ENCODE measurements around the gene SHISAL1.

SHISAL1 gene

DNA sequence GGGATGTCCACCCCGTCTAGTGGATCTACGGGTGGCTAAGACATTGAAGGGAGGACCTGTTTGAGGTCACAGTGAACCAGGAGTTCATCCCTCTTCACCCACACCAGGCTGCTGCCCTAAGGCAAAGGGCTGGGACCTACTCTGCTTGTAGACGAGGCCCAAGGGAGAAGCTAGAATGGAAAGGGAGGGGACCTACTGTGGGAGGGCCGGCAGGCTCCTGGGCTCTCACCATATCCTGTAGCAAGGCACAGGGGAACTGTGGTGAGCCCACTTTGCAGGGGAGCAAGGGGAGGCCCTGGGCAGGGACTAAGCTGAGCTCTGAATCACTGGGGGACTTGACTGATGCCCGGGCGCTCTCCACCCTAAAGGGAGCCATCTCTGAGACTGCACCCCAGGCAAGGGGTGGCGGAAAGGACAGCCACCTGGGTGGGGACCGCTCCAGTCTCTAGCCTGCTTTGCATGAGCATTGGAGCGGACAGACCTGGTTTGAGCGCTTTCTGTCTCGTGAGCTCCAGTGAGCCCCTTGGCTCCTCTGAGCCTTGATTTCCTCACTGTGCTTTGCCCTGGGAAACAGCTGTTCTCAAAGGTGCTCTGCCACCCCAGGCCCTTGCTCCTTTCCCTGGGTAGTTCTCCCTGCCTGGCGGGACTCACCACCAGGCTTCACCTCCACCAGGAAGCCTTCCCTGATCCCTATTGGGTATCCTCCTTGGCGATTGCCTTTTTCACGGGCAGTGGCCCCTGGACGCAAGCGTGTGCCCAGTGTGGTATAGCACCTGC, 107.8 kb downstream of the SHISAL1 start:
- Histone ChIP-seq H3K27ac (no peak overlapping the region), H2AFZ (ENCODE audit: low read depth) (no peak overlapping the region), H3K4me3 (IDR thresholded peaks at IDR 0.05; ENCODE audit: insufficient read depth, low read depth, low read length) (no peak overlapping the region), H3K27me3 (ENCODE audit: insufficient read depth, low read depth) (peaks cover 8% of the 10 kb centered on the region; the same call in 1 of the 2 replicates), H3K79me2 (ENCODE audit: insufficient read depth, low read depth) (no peaks in the 10 kb centered on the region), H4K20me1 (ENCODE audit: insufficient read depth) (no peaks in the 10 kb centered on the region), H3K9ac (no peak overlapping the region), H3K36me3 (ENCODE audit: insufficient read depth) (no peaks in the 10 kb centered on the region), H3K4me1 (ENCODE audit: low read depth, poor library complexity, severe bottlenecking) (no peaks in the 10 kb centered on the region), H3K4me2 (no peak overlapping the region)
- no peak for TF ChIP-seq CTCF (conservative IDR thresholded peaks at IDR 0.05; ENCODE audit: low read depth, low read length)

DNA sequence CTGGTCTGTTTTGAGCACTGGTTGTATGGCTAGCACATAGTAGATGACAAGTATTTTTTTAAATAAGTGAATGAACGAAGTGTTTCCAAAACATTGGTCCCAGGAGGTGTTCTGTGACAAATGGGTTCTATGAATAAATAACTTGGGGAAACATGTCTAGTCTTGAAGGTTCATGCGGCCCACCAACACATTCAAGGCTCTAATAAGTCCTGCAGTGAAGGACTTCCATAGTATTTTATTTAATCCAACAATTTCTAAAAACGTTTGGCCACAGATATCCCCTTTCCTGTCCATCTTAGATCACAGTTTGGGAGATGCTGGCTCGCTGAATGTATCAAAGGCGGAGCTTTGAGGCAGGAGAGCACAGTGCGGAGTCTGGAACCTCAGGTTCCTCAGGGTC, 109.5 kb downstream of the SHISAL1 start:
- no peak overlapping the region for H3K4me3 ChIP-seq (IDR thresholded peaks at IDR 0.05; ENCODE audit: insufficient read depth, low read depth, low read length)
- no peaks in the 10 kb centered on the region for H4K20me1 ChIP-seq (ENCODE audit: insufficient read depth)
- no peaks in the 10 kb centered on the region for H3K79me2 ChIP-seq (ENCODE audit: insufficient read depth, low read depth)
- H3K4me2 ChIP-seq: no peak overlapping the region
- H3K4me1 ChIP-seq (ENCODE audit: low read depth, poor library complexity, severe bottlenecking): no peaks in the 10 kb centered on the region
- H3K27ac ChIP-seq: no peak overlapping the region
- peaks cover 8% of the 10 kb centered on the region; the same call in 1 of the 2 replicates for H3K27me3 ChIP-seq (ENCODE audit: insufficient read depth, low read depth)
- no peak for TF ChIP-seq CTCF (conservative IDR thresholded peaks at IDR 0.05; ENCODE audit: low read depth, low read length)
- no peak overlapping the region for H3K9ac ChIP-seq
- H3K36me3 ChIP-seq (ENCODE audit: insufficient read depth): no peaks in the 10 kb centered on the region
- no peak overlapping the region for H2AFZ ChIP-seq (ENCODE audit: low read depth)

DNA sequence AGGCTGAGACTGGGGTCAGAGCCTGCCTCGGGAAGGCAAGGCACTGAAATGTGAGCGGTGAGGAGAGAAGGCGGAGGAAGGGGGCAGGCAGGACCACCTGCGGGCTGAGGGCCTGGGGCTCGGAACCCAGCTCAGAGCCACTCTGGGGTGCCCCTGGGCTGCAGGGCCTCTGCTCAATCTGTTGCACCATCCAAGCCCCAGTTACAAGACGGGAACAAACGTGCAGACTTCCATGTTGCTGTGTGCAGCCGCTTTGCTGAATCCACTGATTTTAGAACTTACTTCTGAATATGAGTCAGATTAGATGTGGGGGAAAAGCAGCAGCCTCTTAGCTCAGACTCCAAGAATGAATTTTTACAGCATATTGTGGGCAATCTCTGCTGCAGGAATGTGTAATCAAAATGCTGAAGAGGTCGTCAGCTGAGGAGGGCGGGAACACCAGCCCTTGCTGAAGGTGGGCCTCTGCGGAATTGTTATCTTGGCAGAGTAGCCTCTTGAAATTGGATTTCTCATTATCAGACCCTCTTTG, 110.4 kb downstream of the SHISAL1 start:
- H3K27me3 ChIP-seq (ENCODE audit: insufficient read depth, low read depth): peaks cover 8% of the 10 kb centered on the region; the same call in 1 of the 2 replicates

DNA sequence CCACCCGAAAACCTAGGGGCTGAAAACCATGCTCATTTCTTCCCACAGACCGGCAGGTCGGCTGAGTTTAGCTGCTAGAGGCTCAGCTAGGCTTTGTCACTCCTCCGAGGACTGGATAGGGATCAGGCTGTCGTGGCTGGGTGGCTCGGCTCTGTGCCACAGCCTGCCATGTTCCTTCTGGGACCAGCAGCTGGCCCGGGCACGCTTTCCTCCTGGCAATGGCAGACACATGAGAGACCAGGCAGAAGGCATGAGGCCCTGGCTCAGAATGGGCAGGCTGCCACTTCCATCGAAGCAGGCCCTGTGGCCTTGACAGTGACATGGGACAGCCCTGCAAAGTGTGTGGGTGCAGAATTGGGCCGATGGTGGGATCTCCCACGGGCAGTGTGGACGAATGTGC, 111.1 kb downstream of the SHISAL1 start:
- H3K4me3 ChIP-seq (IDR thresholded peaks at IDR 0.05; ENCODE audit: insufficient read depth, low read depth, low read length): no peak overlapping the region
- H3K4me2 ChIP-seq: no peak overlapping the region
- no peaks in the 10 kb centered on the region for H4K20me1 ChIP-seq (ENCODE audit: insufficient read depth)
- no peak for TF ChIP-seq CTCF (conservative IDR thresholded peaks at IDR 0.05; ENCODE audit: low read depth, low read length)
- no peak overlapping the region for H3K9ac ChIP-seq
- H3K79me2 ChIP-seq (ENCODE audit: insufficient read depth, low read depth): no peaks in the 10 kb centered on the region
- H3K27me3 ChIP-seq (ENCODE audit: insufficient read depth, low read depth): peaks cover 8% of the 10 kb centered on the region; the same call in 1 of the 2 replicates
- no peaks in the 10 kb centered on the region for H3K36me3 ChIP-seq (ENCODE audit: insufficient read depth)
- H2AFZ ChIP-seq (ENCODE audit: low read depth): no peak overlapping the region
- H3K4me1 ChIP-seq (ENCODE audit: low read depth, poor library complexity, severe bottlenecking): no peaks in the 10 kb centered on the region
- no peak overlapping the region for H3K27ac ChIP-seq

More for the DNA sequence above, 110.4 kb downstream of the SHISAL1 start:
- Histone ChIP-seq H3K27ac (no peak overlapping the region), H3K36me3 (ENCODE audit: insufficient read depth) (no peaks in the 10 kb centered on the region), H2AFZ (ENCODE audit: low read depth) (no peak overlapping the region), H3K4me2 (no peak overlapping the region), H3K4me1 (ENCODE audit: low read depth, poor library complexity, severe bottlenecking) (no peaks in the 10 kb centered on the region), H3K4me3 (IDR thresholded peaks at IDR 0.05; ENCODE audit: insufficient read depth, low read depth, low read length) (no peak overlapping the region), H4K20me1 (ENCODE audit: insufficient read depth) (no peaks in the 10 kb centered on the region), H3K79me2 (ENCODE audit: insufficient read depth, low read depth) (no peaks in the 10 kb centered on the region), H3K9ac (no peak overlapping the region)
- no peak for TF ChIP-seq CTCF (conservative IDR thresholded peaks at IDR 0.05; ENCODE audit: low read depth, low read length)

Data from KMS-11 (cell line).